GM12878 (cell line): ENCODE measurements around the gene CES4A. TPM values are rescaled to one million over a fixed set of nuclear protein-coding genes. Genes with fewer than 3 reads are reported as not detected.

Experiments
- BCL11A ChIP-seq: IDR thresholded peaks from 2 replicates; pipeline ENCODE4 v1.6.1; 2011; ENCODE audit warnings: low read depth, low read length
- CREB1 ChIP-seq: IDR thresholded peaks from 2 replicates; pipeline ENCODE4 v1.6.1; 2012; ENCODE audit warnings: low read depth, mild to moderate bottlenecking, inconsistent platforms
- KDM1A ChIP-seq: fragments of 200-600 bp; sonication (generic); IDR thresholded peaks from 2 replicates; pipeline ENCODE4 v1.6.1; 2016; ENCODE audit warnings: borderline replicate concordance
- MTA3 ChIP-seq: IDR thresholded peaks from 2 replicates; pipeline ENCODE4 v1.6.1; 2012; ENCODE audit warnings: low read length, inconsistent platforms, borderline replicate concordance
- NR2C1 ChIP-seq: fragments of 450-650 bp; IDR thresholded peaks from 2 replicates; pipeline ENCODE4 v1.6.1; 2017; ENCODE audit warnings: antibody characterized with exemption, mild to moderate bottlenecking, moderate library complexity
- PAX8 ChIP-seq: fragments of 450-650 bp; IDR thresholded peaks from 2 replicates; pipeline ENCODE4 v1.6.1; 2017; ENCODE audit warnings: mild to moderate bottlenecking, moderate library complexity
- SREBF1 ChIP-seq: IDR thresholded peaks from 2 replicates; pipeline ENCODE4 v1.6.1; 2012; ENCODE audit warnings: mild to moderate bottlenecking, low read length
- SUZ12 ChIP-seq: fragments of 200-600 bp; sonication (generic); IDR thresholded peaks from one replicate; pipeline ENCODE4 v1.6.1; 2018; ENCODE audit warnings: antibody characterized with exemption, mild to moderate bottlenecking; ENCODE audit not compliant: unreplicated experiment
- YY1 ChIP-seq: IDR thresholded peaks from 2 replicates; pipeline ENCODE4 v1.6.1; 2011; ENCODE audit warnings: low read depth, mild to moderate bottlenecking, low read length
- ZNF217 ChIP-seq: fragments of 450-650 bp; IDR thresholded peaks from 2 replicates; pipeline ENCODE4 v1.6.1; 2017; ENCODE audit warnings: antibody characterized with exemption, mild to moderate bottlenecking
- ZNF384 ChIP-seq: IDR thresholded peaks from 2 replicates; pipeline ENCODE4 v1.6.1; 2012; ENCODE audit warnings: low read depth, mild to moderate bottlenecking, low read length, improper control_type of control experiment, borderline replicate concordance
- polyA plus RNA-seq, 11 experiments: library from polyadenylated mRNA; depleted of rRNA in 4 of 11; unstranded in 6 of 11; stranded (reverse) in 5 of 11; fragments of >200 nt; fragmentation: Nextera tagmentation in 4 of 11; fragmentation: Illumina TruSeq in 1 of 11; extraction: Ambion mirVana in 4 of 11; extraction: Trizol in 1 of 11; gene quantifications; 1 replicate in 1 of 11; 2 replicates in 10 of 11; pipeline versions ENCODE4 v1.2.1 to v1.2.3, GENCODE V29; 2011 to 2016; ENCODE audit warnings: inconsistent platforms in 2 of 11, missing spikeins in 2 of 11, low read depth in 1 of 11
- total RNA-seq, 4 experiments: library from RNA; depleted of rRNA in 3 of 4; stranded (reverse); fragments of >200 nt in 3 of 4; fragmentation: Illumina TruSeq in 1 of 4; extraction: Trizol in 1 of 4; gene quantifications; 2 replicates each; pipeline versions ENCODE4 v1.2.1 to v1.2.3, GENCODE V29; 2013 to 2021
- TF ChIP-seq, protein P1 (sequence below): IDR thresholded peaks from 2 replicates; pipeline ENCODE4 v1.6.1; 2011; ENCODE audit warnings: borderline replicate concordance, low read depth, mild to moderate bottlenecking, moderate library complexity, low read length; ENCODE audit not compliant: insufficient read depth, poor library complexity, severe bottlenecking
- TF ChIP-seq, protein P2 (sequence below): fragments of 450-650 bp; IDR thresholded peaks from 2 replicates; pipeline ENCODE4 v1.6.1; 2017; ENCODE audit warnings: mild to moderate bottlenecking, moderate library complexity
- TF ChIP-seq, protein P3 (sequence below): fragments of 450-650 bp; IDR thresholded peaks from 2 replicates; pipeline ENCODE4 v1.6.1; 2017; ENCODE audit warnings: mild to moderate bottlenecking, low read depth, inconsistent platforms; ENCODE audit not compliant: poor library complexity, severe bottlenecking
- TF ChIP-seq, protein P4 (sequence below): fragments of 450-650 bp; IDR thresholded peaks from 2 replicates; pipeline ENCODE4 v1.6.1; 2018; ENCODE audit warnings: mild to moderate bottlenecking, low read depth, moderate library complexity; ENCODE audit not compliant: partially characterized antibody
- TF ChIP-seq, protein P5 (sequence below): fragments of 450-650 bp; conservative IDR thresholded peaks from 2 replicates; pipeline ENCODE4 v1.6.1; 2017; ENCODE audit warnings: mild to moderate bottlenecking, moderate library complexity

Gene CES4A
- total and polyA plus RNA-seq, 10 of the 15 experiments (the other 5 are each of a cell fraction or from before 2014, with no cell fraction given), result 0.05 to 5.0 (median 2.1) TPM

DNA sequence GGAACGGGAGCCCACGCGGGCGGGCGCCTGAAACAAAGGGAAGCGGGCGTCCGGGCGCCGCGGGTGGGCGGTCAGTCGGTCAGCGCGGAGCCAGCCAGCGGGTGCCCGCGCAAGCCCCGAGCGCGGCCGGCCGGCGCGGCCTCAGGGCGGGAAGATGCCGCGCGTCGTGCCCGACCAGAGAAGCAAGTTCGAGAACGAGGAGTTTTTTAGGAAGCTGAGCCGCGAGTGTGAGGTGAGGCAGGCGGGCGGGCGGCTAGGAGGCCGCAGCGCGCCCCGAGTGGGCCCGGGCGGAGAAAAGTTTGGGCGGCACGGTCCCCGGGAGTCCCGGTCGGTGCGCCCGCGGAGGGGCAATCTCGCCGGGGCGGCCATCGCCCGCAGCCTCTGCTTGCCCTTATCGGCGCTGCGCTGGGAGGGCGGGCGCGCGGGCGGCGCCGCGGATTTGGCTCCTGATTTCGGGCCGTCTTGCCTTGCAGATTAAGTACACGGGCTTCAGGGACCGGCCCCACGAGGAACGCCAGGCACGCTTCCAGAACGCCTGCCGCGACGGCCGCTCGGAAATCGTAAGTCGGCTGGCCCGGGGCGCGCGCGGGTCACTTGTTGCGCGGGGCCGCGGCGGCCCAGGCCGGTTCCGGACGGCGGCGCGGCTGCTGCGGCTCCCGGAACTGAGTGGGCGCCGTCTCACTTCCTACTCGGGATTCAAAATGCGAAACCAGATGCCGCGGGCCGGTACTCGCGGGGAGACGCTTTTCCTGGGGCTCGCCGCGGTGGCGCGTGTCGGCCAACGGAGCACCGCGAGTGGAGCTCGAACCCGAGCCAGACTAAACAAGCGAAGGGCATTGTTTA, 41.1 kb downstream of the CES4A start (continued):
- TF ChIP-seq YY1 (peak; percentile 36; the same call in 1 of the 2 replicates), PAX8 (no peak), MTA3 (no peak), SUZ12 (no peak), ZNF217 (peak; percentile 84), NR2C1 (0 out of 2 replicates have a peak, but pooled peaks have one; percentile 11), ZNF384 (no peak), CREB1 (0 out of 2 replicates have a peak, but pooled peaks have one; percentile 17), BCL11A (no peak), SREBF1 (no peak), KDM1A (no peak)
- TF ChIP-seq, protein P1, sequence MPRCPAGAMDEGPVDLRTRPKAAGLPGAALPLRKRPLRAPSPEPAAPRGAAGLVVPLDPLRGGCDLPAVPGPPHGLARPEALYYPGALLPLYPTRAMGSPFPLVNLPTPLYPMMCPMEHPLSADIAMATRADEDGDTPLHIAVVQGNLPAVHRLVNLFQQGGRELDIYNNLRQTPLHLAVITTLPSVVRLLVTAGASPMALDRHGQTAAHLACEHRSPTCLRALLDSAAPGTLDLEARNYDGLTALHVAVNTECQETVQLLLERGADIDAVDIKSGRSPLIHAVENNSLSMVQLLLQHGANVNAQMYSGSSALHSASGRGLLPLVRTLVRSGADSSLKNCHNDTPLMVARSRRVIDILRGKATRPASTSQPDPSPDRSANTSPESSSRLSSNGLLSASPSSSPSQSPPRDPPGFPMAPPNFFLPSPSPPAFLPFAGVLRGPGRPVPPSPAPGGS, result no peak
- TF ChIP-seq, protein P2, sequence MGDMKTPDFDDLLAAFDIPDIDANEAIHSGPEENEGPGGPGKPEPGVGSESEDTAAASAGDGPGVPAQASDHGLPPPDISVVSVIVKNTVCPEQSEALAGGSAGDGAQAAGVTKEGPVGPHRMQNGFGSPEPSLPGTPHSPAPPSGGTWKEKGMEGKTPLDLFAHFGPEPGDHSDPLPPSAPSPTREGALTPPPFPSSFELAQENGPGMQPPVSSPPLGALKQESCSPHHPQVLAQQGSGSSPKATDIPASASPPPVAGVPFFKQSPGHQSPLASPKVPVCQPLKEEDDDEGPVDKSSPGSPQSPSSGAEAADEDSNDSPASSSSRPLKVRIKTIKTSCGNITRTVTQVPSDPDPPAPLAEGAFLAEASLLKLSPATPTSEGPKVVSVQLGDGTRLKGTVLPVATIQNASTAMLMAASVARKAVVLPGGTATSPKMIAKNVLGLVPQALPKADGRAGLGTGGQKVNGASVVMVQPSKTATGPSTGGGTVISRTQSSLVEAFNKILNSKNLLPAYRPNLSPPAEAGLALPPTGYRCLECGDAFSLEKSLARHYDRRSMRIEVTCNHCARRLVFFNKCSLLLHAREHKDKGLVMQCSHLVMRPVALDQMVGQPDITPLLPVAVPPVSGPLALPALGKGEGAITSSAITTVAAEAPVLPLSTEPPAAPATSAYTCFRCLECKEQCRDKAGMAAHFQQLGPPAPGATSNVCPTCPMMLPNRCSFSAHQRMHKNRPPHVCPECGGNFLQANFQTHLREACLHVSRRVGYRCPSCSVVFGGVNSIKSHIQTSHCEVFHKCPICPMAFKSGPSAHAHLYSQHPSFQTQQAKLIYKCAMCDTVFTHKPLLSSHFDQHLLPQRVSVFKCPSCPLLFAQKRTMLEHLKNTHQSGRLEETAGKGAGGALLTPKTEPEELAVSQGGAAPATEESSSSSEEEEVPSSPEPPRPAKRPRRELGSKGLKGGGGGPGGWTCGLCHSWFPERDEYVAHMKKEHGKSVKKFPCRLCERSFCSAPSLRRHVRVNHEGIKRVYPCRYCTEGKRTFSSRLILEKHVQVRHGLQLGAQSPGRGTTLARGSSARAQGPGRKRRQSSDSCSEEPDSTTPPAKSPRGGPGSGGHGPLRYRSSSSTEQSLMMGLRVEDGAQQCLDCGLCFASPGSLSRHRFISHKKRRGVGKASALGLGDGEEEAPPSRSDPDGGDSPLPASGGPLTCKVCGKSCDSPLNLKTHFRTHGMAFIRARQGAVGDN, result no peak; the same call in 1 of the 2 replicates
- TF ChIP-seq, protein P3, sequence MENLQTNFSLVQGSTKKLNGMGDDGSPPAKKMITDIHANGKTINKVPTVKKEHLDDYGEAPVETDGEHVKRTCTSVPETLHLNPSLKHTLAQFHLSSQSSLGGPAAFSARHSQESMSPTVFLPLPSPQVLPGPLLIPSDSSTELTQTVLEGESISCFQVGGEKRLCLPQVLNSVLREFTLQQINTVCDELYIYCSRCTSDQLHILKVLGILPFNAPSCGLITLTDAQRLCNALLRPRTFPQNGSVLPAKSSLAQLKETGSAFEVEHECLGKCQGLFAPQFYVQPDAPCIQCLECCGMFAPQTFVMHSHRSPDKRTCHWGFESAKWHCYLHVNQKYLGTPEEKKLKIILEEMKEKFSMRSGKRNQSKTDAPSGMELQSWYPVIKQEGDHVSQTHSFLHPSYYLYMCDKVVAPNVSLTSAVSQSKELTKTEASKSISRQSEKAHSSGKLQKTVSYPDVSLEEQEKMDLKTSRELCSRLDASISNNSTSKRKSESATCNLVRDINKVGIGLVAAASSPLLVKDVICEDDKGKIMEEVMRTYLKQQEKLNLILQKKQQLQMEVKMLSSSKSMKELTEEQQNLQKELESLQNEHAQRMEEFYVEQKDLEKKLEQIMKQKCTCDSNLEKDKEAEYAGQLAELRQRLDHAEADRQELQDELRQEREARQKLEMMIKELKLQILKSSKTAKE, result no peak
- TF ChIP-seq, protein P4, sequence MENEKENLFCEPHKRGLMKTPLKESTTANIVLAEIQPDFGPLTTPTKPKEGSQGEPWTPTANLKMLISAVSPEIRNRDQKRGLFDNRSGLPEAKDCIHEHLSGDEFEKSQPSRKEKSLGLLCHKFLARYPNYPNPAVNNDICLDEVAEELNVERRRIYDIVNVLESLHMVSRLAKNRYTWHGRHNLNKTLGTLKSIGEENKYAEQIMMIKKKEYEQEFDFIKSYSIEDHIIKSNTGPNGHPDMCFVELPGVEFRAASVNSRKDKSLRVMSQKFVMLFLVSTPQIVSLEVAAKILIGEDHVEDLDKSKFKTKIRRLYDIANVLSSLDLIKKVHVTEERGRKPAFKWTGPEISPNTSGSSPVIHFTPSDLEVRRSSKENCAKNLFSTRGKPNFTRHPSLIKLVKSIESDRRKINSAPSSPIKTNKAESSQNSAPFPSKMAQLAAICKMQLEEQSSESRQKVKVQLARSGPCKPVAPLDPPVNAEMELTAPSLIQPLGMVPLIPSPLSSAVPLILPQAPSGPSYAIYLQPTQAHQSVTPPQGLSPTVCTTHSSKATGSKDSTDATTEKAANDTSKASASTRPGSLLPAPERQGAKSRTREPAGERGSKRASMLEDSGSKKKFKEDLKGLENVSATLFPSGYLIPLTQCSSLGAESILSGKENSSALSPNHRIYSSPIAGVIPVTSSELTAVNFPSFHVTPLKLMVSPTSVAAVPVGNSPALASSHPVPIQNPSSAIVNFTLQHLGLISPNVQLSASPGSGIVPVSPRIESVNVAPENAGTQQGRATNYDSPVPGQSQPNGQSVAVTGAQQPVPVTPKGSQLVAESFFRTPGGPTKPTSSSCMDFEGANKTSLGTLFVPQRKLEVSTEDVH, result no peak
- TF ChIP-seq, protein P5, sequence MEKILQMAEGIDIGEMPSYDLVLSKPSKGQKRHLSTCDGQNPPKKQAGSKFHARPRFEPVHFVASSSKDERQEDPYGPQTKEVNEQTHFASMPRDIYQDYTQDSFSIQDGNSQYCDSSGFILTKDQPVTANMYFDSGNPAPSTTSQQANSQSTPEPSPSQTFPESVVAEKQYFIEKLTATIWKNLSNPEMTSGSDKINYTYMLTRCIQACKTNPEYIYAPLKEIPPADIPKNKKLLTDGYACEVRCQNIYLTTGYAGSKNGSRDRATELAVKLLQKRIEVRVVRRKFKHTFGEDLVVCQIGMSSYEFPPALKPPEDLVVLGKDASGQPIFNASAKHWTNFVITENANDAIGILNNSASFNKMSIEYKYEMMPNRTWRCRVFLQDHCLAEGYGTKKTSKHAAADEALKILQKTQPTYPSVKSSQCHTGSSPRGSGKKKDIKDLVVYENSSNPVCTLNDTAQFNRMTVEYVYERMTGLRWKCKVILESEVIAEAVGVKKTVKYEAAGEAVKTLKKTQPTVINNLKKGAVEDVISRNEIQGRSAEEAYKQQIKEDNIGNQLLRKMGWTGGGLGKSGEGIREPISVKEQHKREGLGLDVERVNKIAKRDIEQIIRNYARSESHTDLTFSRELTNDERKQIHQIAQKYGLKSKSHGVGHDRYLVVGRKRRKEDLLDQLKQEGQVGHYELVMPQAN, result peak; percentile 85
